Keratinocyte (primary cell): ENCODE results near the gene TTPAL.

Experiments
- CTCF ChIP-seq, 3 experiments: IDR thresholded peaks in 1 of 3; conservative IDR thresholded peaks in 1 of 3; optimal IDR thresholded peaks in 1 of 3; 2 replicates in 2 of 3; 3 replicates in 1 of 3; pipeline versions ENCODE3 to v1.5.1; 2011; ENCODE audit warnings: low read length in 3 of 3, mild to moderate bottlenecking in 3 of 3, moderate library complexity in 2 of 3, control low read depth in 1 of 3, inconsistent platforms in 1 of 3; ENCODE audit not compliant: insufficient read depth in 2 of 3; ENCODE audit errors: extremely low read depth in 1 of 3
- EZH2 ChIP-seq: IDR thresholded peaks from one replicate; pipeline ENCODE4 v1.6.1; 2012; ENCODE audit warnings: inconsistent platforms, mild to moderate bottlenecking, low read length, moderate library complexity

DNA sequence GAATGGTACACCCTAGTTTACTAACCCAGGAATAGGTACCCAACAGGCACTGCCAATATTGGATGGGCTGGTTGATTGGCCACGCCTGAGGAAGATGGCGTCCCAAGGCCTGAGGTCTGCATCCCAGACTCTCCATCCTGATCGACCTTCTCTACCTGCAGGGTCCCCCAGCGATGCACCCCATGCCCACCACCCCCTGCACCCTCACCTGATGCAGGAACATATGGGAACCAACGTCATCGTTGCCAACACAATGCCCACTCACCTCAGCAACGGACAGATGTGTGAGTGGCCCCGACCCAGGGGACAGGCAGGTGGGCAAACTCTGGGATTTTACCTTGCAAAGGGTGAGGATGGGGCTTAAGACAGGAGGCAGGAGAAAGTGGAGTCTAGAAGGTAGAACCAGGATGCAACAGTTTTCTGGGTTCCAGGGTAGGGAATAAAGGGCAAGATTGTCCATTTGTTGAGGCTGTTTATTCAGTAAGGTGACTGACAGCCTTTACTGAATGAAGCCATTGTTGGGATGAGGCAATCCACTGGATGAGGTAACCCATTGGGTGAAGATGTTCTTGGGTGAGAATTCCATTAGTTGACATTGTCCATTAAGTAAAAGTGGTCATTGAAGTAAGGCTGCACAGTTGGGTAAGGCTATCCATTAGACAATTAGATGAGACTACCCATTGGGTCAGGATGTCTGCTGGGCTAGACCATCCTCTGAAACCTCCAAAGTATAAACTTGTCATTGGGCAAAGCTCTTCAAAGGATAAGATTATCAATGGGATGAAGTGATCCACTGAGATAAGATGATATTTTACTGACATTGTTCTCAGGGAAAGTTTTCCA lies 47.3 kb upstream of the TTPAL start:
- no peak for TF ChIP-seq CTCF (optimal IDR thresholded peaks at IDR 0.05 in 1 of 3, IDR thresholded peaks at IDR 0.05 in 1 of 3, conservative IDR thresholded peaks at IDR 0.05 in 1 of 3; ENCODE audit: extremely low read depth in 1 of 3, insufficient read depth in 2 of 3, low read length in 3 of 3)
- no peak for TF ChIP-seq EZH2
